ENCODE data around the gene FANK1.
A peak's percentile ranks its signal among the peaks of the same experiment; 100 is the strongest.
"Not testable (repeated sequence)": the region's sequence is repeated elsewhere in the genome, so short reads cannot be mapped to it uniquely, and the experiment has no call there.

The FANK1 gene

DNA sequence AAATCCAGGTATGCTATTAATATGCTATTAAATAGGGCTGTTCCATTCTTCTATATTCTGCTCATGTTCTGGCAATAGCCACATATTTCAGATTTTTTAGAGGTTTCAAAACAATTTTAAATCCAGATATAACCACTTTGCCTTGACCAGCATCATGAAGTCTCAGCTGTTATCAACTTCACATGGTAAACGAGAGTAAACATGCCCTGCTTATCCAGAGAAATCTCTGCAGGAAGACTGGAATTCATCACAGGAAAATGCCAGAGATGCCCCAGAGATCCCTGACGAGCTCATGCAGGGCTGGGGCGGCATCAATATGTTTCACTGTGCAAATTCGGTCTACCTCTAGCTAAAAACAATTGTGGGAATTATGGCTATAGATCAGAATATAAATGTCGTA is 126.5 kb downstream of the FANK1 start:
- no peak for DNase-seq (ENCODE audit: low spot score)

- DNase-seq (ENCODE audit: low spot score), result no peak
These were observed 131.3 kb downstream of the FANK1 start for GRCh38 chr10:126027692-126028091.

GRCh38 chr10:126029999-126030398 is 133.6 kb downstream of the FANK1 start:
- no peak for DNase-seq (ENCODE audit: low spot score)

GRCh38 chr10:126034586-126034985 is 138.2 kb downstream of the FANK1 start:
- DNase-seq (ENCODE audit: low spot score), result no peak

- DNase-seq (ENCODE audit: low spot score), result no peak
These were observed 140.2 kb downstream of the FANK1 start for GRCh38 chr10:126036515-126036914.

DNA sequence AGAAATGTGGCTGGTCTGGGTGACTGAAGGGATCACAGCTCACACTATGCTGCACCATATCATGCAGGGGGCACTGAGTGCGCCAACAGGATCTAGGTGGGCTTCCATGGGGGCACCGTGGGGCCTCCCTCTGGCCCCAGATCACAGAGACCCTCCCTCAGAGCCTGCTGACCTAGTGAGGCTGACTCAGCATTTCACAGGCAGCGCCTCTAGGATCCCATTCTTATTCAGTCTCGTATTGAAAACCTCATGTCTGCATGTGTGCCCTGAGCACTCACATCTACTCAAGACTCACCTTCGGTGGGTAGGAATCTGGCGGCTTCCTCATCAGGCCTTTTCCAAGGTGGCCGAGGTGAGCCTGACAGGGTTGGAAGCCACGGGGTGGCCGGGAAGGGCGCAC is 141.6 kb downstream of the FANK1 start:
- no peak for DNase-seq (ENCODE audit: low spot score)

DNA sequence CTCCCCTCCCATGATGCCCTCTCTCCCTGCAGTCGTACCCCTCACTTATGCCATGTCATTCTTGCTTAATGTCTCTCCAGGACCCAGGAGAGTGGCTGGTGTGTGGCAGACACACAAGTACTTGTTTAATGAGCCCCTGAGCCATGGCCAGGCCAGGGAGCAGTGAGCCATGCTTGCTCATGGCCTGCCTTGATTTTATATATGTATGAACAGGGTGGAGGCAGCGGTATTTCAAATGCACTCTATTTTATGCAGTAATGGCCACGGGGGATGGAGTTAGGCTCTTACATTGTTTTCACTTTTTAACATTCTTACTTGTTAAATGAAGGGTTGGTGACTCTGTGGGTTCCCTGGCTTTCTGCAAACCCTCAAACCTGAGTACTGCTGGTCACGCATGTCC is 144.8 kb downstream of the FANK1 start:
- no peak for DNase-seq (ENCODE audit: low spot score)

- peak; percentile 69 for DNase-seq (ENCODE audit: low spot score)
These were observed 145.5 kb downstream of the FANK1 start for GRCh38 chr10:126041804-126042231.

DNA sequence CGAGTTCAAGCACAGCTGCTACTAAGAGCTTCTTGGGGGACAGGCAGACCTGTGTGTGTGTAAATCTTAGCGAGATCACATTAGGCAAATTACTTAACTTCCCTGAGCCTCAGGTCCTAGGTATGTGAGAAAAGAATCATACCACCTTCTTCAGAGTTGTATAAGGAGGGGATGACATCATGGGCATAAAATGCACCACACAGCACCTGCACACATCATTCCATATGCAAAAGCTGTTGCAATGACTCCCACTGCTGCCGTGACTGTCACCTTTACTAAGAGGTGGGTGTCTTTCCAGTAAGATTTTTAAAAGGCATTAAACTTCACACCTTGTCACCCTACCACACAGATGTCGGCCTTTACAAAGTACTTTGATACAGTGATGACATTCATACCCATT is 146.0 kb downstream of the FANK1 start:
- no peak for DNase-seq (ENCODE audit: low spot score)

DNA sequence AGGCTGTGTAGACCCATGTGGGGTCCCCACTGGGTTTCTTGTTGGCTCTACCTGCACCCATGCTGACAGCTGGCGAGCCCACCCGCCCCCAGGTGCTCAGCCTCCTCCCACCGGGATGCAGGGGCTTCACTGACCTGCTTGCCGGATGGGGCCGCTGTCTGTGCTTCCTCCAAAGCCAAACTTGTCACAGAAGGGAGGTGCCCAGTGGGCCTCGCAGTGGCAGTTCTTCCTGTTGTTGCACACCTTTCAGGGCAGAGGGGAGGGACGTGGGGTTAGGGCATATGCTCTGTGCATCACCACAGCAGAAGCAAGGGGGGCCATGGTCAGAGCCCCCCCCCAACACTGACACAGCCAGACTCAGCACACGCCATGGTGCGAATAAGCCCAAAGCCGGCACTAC is 146.5 kb downstream of the FANK1 start:
- DNase-seq (ENCODE audit: low spot score), result no peak

- DNase-seq (ENCODE audit: low spot score), result no peak
These were observed 147.0 kb downstream of the FANK1 start for GRCh38 chr10:126043389-126043788.

DNA sequence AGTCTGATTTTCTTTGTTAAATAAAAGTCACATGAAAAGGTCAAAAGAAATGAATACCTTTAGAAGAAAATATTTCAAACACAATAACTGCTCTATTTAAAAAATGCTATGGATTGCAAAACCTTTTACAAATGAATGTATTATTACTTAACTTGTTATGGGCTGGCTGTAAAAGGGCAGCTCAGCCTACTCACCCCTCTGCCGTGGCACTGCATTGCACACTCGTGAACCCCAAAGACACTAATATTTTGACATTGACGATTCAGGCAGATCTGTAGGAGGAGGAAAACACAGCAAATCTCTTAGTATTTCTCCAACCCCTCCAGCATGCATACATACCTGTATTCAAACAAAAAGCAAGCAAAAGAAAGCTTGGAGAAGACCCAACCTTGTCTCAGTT is 149.5 kb downstream of the FANK1 start:
- no peak for DNase-seq (ENCODE audit: low spot score)

DNA sequence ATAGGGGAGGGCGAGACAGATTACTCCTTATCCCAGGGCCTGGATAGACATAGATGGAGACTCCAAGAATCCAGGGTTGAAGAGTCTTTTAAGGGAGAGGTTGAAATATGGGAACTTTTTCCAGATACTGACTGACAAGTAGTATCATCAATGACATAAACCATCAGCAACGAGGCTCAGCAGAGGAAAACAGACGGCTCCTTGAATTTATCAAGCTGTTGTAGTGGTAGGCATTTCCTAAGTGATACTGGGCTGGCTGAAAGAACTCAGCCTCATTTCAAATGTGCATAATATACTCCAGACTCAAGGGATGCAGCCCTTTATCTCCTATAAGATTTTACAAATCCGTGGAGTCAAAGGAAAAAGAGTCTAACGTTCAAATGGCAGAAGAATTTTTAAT is 150.5 kb downstream of the FANK1 start:
- DNase-seq (ENCODE audit: low spot score), result no peak

DNA sequence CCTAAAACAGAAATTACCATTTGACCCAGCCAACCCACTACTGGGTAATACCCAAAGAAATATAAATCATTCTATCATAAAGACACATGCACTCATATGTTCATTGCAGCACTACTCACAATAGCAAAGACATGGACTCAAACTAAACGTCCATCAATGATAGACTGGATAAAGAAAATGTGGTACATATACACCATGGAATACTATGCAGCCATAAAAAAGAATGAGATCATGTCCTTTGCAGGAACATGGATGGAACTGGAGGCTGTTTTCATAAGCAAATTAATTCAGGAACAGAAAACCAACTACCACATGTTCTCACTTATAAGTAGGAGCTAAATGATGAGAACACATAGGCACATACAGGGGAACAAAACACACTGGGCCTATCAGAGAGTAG is 151.4 kb downstream of the FANK1 start:
- not testable (repeated sequence) for DNase-seq (ENCODE audit: low spot score)

DNA sequence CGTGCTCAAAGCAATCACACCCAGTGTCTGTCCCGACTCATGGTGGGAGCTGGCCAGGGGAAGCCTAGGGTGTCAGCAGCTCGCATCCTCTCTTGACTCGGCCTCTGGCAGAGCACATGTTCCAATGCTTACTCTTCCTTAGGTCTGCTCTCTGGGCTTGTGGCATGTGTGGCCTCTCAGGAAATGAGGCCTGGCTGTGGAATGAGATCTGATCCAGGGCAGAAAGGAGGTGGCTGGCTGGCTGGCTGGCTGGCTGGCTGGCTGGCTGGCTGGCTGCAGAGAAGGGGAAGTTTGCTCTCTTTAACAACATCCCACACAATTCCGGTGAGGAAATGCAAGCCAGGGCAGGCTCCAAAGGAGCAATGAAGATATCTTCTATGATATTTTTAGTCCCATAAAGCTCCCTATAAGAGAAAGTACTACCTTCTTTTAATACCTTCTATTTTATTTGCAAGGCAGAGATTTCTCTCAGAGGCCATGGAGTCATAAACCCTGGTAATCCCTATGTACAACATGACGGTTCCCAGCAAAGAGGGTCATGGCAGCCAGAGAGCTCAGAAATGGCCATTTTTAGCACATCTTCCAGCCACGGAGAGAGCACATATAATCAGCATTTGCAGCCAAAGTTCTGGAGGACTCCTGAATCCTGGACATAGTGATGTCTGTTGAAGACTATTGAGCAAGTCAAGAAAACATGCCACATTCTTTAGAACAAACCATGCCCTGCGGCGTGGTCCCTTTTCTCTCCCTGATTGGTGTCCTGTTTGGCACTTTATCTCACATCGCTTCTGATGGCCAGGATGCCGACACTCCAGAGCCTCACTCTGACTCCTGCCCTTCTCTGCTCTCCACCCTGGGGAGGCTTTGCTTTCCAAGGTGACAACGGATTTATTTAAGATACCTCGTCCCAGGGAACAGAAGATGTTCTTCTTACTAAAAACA is 153.7 kb downstream of the FANK1 start:
- DNase-seq (ENCODE audit: low spot score), result no peak

GRCh38 chr10:126052171-126052570 is 155.8 kb downstream of the FANK1 start:
- DNase-seq (ENCODE audit: low spot score), result no peak

DNA sequence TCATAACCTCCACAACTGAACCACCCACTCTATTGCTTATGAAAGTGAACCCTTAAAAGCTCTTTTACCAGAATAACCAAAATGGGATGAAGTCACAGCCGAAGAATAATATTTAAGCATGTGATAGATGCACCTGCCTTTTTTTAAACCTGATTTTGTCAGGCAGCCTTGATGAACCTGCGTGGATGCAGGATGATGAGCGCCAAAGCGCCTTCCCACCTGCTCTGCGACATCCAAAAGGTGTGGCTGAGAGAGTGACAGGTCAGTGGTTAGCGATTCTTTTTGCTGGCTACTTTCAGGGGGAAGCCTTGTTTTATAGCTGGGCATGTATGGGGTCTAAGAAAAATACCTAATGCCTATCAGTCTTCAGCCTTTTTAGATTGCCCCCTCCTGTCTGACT is 157.8 kb downstream of the FANK1 start:
- DNase-seq (ENCODE audit: low spot score), result no peak

GRCh38 chr10:126057494-126057893 is 161.1 kb downstream of the FANK1 start:
- no peak for DNase-seq (ENCODE audit: low spot score)

- no peak for DNase-seq (ENCODE audit: low spot score)
These were observed 161.7 kb downstream of the FANK1 start for GRCh38 chr10:126058104-126058503.

- no peak for DNase-seq (ENCODE audit: low spot score)
These were observed 162.1 kb downstream of the FANK1 start for GRCh38 chr10:126058507-126058906.
